T-helper 2 cell treated with Interferon-gamma antibody and Interleukin-4, amounts not matched to agents 100 ng/mL and 5 ng/mL, for 36 hours (primary cell): Measurements from ENCODE around the gene PLD4. TPM values are rescaled to one million over a fixed set of nuclear protein-coding genes. Genes with fewer than 3 reads are reported as not detected.

Experiments
- intact Hi-C: fragments of 100-400 bp; cut with micrococcal nuclease; formaldehyde crosslinking; loops from one replicate; pipeline ENCODE4 v1.15.1; 2023
- total RNA-seq: library from RNA; stranded (reverse); gene quantifications from 2 replicates; pipeline ENCODE4 v1.2.3, GENCODE V29; 2022

PLD4 gene
- total RNA-seq, 1 donor from 2014 or later: 0.11 TPM

DNA sequence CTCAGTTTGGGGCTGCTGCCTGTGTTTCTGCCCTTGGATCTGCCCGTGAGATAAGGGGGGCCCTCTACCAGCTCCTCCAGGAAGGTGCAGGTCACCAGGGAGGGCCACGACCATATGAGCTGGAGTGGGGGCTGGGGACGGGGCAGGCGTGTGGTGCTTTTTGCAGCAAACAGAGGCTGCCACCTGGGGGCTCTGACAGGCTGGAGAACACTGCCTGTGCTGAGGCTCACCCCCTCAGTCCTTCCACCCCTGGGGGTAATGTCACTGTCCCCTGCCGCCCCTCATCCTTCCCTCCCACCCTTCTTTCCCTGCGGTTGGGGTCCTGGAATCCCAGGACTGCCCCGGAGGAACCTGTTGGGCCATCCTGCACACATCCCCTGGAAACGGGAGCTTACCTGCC, 3.2 kb downstream of the PLD4 start:
- intact Hi-C loops: no loop called here

- intact Hi-C loops: no loop called here
Measured at GRCh38 chr14:104928391-104929133, 3.9 kb downstream of the PLD4 start.

- intact Hi-C loops: no loop called here
Measured at GRCh38 chr14:104929268-104930230, 4.9 kb downstream of the PLD4 start.

DNA sequence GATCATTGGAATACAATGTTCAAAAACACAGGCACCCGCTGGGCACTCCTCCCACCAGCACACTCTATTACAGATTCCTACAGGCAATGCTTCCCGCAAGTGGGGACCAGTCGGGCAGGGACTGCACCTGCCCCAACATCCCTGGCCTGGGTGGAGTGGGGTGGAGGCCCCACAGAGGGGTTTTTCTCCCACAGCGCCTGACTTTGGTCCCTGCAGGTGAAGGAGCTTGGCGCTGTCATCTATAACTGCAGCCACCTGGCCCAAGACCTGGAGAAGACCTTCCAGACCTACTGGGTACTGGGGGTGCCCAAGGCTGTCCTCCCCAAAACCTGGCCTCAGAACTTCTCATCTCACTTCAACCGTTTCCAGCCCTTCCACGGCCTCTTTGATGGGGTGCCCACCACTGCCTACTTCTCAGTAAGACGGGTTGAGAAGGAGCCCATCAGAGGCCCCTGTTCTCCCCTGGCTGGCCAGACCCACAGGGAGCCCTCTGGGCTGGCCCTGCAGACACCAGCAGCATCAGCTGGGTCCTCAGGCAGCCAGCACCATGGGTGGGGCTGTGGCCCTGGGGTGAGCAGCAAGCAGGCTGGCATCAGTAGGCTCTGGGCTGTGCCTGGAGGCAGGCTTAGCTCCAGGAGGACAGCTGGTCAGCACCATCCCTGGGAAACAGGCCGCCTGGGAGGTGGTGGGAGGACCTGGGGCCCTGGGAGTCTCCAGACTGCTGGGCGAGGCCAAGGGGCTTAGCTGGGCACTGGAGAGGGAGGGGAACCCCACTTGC, 6.0 kb downstream of the PLD4 start:
- intact Hi-C loops: no loop called here

- intact Hi-C loops: no loop called here
Measured at GRCh38 chr14:104931304-104931770, 6.7 kb downstream of the PLD4 start.

DNA sequence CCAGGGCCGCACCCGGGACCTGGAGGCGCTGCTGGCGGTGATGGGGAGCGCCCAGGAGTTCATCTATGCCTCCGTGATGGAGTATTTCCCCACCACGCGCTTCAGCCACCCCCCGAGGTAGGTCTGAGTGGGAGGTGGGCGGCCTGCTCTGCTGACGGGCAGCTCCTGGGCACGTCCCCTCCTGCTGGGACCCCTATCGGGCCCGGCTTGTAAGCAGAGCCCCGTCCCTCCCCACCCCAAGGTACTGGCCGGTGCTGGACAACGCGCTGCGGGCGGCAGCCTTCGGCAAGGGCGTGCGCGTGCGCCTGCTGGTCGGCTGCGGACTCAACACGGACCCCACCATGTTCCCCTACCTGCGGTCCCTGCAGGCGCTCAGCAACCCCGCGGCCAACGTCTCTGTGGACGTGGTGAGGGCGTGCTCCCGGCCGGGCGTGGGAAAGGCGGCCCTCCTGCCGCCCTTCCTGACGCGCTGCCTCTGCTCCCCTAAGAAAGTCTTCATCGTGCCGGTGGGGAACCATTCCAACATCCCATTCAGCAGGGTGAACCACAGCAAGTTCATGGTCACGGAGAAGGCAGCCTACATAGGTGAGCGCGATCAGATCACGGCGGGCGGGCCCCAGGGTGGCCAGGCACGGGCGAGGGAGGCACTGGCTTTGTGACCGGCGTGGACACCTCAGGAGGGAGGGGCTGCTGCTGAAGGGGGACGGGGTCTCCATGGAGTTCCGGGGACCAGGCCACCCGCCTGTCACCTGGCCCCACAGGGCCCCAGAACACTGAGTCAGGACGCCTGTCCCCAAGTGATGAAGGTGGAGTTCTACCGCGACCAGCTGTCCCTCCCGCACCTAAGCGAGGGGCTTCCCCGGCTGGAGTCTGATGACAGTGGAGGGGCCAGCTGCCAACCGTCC, 7.3 kb downstream of the PLD4 start:
- intact Hi-C loops: no loop called here

GRCh38 chr14:104932676-104933631, 8.3 kb downstream of the PLD4 start:
- intact Hi-C loops: loop anchor here (1.0 kb wide), 1 partner anchor 112 kb away; no protein-coding TSS in a partner anchor

- intact Hi-C loops: loop anchor here (1.0 kb wide), 1 partner anchor 111 kb away; no protein-coding TSS in a partner anchor
Measured at GRCh38 chr14:104933746-104934733, 9.4 kb downstream of the PLD4 start.

GRCh38 chr14:104935026-104935650, 10.5 kb downstream of the PLD4 start:
- intact Hi-C loops: no loop called here

GRCh38 chr14:104935955-104936354, 11.3 kb downstream of the PLD4 start:
- intact Hi-C loops: no loop called here

GRCh38 chr14:104936361-104937155, 11.9 kb downstream of the PLD4 start:
- intact Hi-C loops: no loop called here

DNA sequence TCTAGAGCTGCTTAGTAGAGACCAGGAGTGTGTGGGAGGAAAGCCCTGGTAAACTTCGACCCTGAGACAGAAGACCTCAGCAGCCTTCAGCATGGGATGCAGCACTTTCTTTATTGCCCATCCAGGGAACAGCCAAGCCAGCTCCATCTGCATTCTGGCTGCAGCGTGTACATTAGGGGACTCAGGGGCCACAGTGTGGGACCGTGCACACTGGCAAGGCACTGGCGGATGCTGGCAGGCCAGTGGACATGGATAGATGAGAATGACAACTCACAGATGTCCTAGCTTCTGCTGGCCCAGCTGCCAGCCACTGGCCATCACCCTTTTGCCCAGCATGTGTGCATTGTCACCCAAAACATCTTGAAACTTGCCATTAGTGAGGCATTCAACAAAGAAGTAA, 12.5 kb downstream of the PLD4 start:
- intact Hi-C loops: no loop called here

DNA sequence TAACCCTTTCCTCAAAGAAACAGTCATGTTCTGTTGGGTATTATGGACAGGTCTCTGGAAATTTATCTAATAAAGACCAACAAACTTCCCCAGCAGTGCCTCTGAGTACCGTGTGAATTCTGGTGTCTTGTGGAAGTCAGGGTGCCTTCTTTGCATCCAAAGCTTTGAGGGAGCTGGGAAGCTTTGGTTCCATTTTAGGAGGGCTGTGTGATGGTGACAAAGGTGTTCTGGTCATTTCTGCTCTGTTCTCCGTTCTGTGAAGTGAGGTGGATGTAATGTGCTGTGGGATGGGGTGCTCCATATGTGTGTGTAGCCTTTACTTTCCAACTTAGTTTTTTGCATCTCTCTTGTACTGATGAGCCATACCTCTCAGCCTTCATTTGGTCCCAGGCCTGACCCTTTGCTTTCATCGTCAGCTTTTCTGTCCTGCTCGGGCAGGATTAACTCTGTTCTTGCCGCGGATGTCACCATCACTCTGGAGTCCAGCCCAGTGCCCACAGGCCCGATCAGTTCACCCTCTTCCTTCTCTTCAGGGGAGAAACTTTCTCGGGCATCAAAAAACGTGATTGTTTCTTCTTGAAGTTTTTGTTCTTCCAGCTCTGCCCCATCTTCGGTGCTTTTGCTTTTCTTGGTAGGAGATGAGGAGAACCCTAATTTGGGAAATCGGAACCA, 13.2 kb downstream of the PLD4 start:
- intact Hi-C loops: no loop called here

DNA sequence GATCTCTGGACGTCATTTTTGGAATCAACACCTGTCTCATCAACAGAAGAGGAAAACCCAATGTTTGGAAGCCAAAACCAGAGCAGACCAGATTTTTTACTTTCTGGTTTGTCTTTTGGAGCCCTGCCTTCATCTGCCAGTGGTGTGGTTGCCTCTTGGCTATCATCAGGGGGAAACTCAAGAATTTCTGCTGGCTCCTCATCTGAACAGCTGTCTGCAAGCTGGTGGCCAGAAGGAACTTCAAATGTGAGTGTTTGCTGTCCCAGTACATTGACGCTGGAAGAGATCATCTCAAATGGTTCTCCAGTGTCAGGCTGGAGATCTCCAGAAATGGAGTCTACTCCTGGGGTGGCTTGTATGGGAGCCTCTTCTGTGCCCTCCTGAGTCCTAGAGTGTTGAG, 13.8 kb downstream of the PLD4 start:
- intact Hi-C loops: no loop called here

DNA sequence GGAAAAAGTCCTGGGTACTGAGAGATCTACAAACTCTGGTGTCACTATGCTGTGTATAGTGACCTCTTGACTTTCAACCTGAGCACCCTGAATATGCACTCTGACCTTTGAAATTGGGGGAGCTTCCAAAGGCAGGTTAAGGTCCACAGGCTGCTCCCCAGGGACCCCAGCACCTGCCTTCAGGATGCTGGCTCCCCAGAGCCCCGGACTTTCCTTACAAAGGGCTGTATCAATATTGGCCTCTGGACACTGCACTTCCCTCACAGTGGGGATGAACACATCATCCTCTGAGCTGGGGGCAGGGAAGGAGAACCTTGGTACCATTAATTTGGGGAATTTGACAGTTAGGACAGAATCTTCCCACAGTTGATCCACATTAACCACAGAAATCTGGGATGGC, 14.3 kb downstream of the PLD4 start:
- intact Hi-C loops: no loop called here
